K562 (cell line): ENCODE results near the gene HIVEP3. TPM values are rescaled to one million over a fixed set of nuclear protein-coding genes. Genes with fewer than 3 reads are reported as not detected.

Experiments
- ATAC-seq: fragments of 200-7000 bp; cut with Tn5 transposase; 3 replicates; pipeline ENCODE4 v1.9.1; 2020; ENCODE audit warnings: moderate library complexity
- BruUV-seq: library from RNA; stranded (reverse); fragments of 400-500 nt; replicated peaks from 2 replicates; lab custom pipeline; 2021; lab: Mats Ljungman, UMichigan
- CTCF ChIA-PET: fragments of 300-600 bp; formaldehyde crosslinking; extraction: SDS; loops from one replicate; lab custom pipeline; 2021; ENCODE audit warnings: low intra/inter-chr PET ratio; lab: Yijun Ruan, JAX
- POLR2A ChIA-PET: fragments of 300-600, 350-650 bp; sonication (Branson Sonifier 250); formaldehyde crosslinking; extraction: SDS; loops from one replicate; lab custom pipeline; 2021; ENCODE audit warnings: antibody characterized with exemption, inconsistent platforms; lab: Yijun Ruan, JAX
- DNase-seq, 4 experiments: peaks; one replicate each; pipeline versions ENCODE4 v3.0.0 to v3.0.0-alpha.2; 2011 to 2018; ENCODE audit warnings: low spot score in 3 of 4, mixed read lengths in 3 of 4; ENCODE audit errors: extremely low read depth in 1 of 4
- FAIRE-seq: peaks from 2 replicates; lab custom pipeline; 2011; peaks lifted over from hg19 to GRCh38; lab: Jason Lieb, UNC
- H2AFZ ChIP-seq: 2 replicates; pipeline ENCODE4 v1.6.0; 2011; ENCODE audit warnings: low read depth, low read length, control low read depth, inconsistent platforms
- H3K27ac ChIP-seq: fragments of 200-600 bp; 3 replicates; pipeline ENCODE4 v1.8.0; 2011; ENCODE audit warnings: low read depth, mild to moderate bottlenecking, control low read depth, inconsistent platforms, low read length, moderate library complexity, mixed read lengths; ENCODE audit errors: extremely low read depth
- H3K27me3 ChIP-seq, 2 experiments: fragments of 300-600 bp in 1 of 2; 2 replicates in 1 of 2; 3 replicates in 1 of 2; pipeline versions ENCODE4 v1.6.0 to v1.8.0; 2011; ENCODE audit warnings: inconsistent platforms in 2 of 2, low read length in 2 of 2, mild to moderate bottlenecking in 1 of 2, mixed read lengths in 1 of 2, moderate library complexity in 1 of 2; ENCODE audit not compliant: control insufficient read depth in 2 of 2, insufficient read depth in 2 of 2
- H3K36me3 ChIP-seq: fragments of 300-600 bp; 3 replicates; pipeline ENCODE4 v1.8.0; 2011; ENCODE audit warnings: mild to moderate bottlenecking, low read length, inconsistent platforms; ENCODE audit not compliant: control insufficient read depth, insufficient read depth
- H3K4me1 ChIP-seq, 2 experiments: fragments of 200-600 bp in 1 of 2; replicated peaks in 1 of 2; 2 replicates in 1 of 2; 3 replicates in 1 of 2; pipeline versions ENCODE4 v1.5.1 to v1.8.0; 2011; ENCODE audit warnings: inconsistent platforms in 2 of 2, low read length in 2 of 2, mild to moderate bottlenecking in 1 of 2, mixed read lengths in 1 of 2, moderate library complexity in 1 of 2; ENCODE audit not compliant: control insufficient read depth in 2 of 2, insufficient read depth in 2 of 2
- H3K4me2 ChIP-seq: 2 replicates; pipeline ENCODE4 v1.6.1; 2011; ENCODE audit warnings: low read length, control low read depth, inconsistent platforms, mixed read lengths; ENCODE audit not compliant: insufficient read depth
- H3K4me3 ChIP-seq: fragments of 200-600 bp; sonication (generic), shearing (Covaris generic); 2 replicates; pipeline ENCODE4 v1.5.1; 2016; ENCODE audit warnings: control low read depth, inconsistent platforms
- H3K79me2 ChIP-seq: fragments of 200-600 bp; 3 replicates; pipeline ENCODE4 v1.8.0; 2011; ENCODE audit warnings: low read length, inconsistent platforms; ENCODE audit not compliant: control insufficient read depth, insufficient read depth
- H3K9ac ChIP-seq, 2 experiments: 2 replicates each; pipeline versions ENCODE4 v1.6.0 to v1.6.1; 2011; ENCODE audit warnings: low read depth in 2 of 2, low read length in 2 of 2, control low read depth in 1 of 2, inconsistent platforms in 1 of 2, mild to moderate bottlenecking in 1 of 2, mixed read lengths in 1 of 2; ENCODE audit not compliant: insufficient read depth in 1 of 2
- H3K9me1 ChIP-seq: one replicate; pipeline ENCODE4 v1.6.0; 2011; ENCODE audit warnings: inconsistent platforms, mild to moderate bottlenecking, low read length, moderate library complexity; ENCODE audit not compliant: control insufficient read depth, insufficient read depth
- H3K9me3 ChIP-seq: replicated peaks from 2 replicates; pipeline ENCODE4 v1.5.1; 2011; ENCODE audit warnings: low read depth, low read length, inconsistent platforms; ENCODE audit not compliant: control insufficient read depth, insufficient read depth
- H4K20me1 ChIP-seq: replicated peaks from 2 replicates; pipeline ENCODE4 v1.6.1; 2011; ENCODE audit warnings: low read length, inconsistent platforms, mixed read lengths; ENCODE audit not compliant: control insufficient read depth, insufficient read depth
- E2F3 ChIP-seq: fragments of 250-450 bp; sonication (Bioruptor Pico); IDR thresholded peaks from 2 replicates; pipeline ENCODE4 v1.4.0; 2020; ENCODE audit warnings: mild to moderate bottlenecking
- EGR1 ChIP-seq: fragments of 450-650 bp; conservative IDR thresholded peaks from 2 replicates; pipeline ENCODE4 v1.6.1; 2017; ENCODE audit warnings: mild to moderate bottlenecking
- GABPA ChIP-seq: fragments of 200-800 bp; sonication (Bioruptor generic); conservative IDR thresholded peaks from 2 replicates; pipeline ENCODE4 v1.6.1; 2016; ENCODE audit warnings: low read depth, missing genetic modification characterization, missing compliant biosample characterization
- HDAC8 ChIP-seq: fragments of 450-650 bp; IDR thresholded peaks from 2 replicates; pipeline ENCODE4 v1.6.1; 2016; ENCODE audit warnings: mild to moderate bottlenecking, missing genetic modification characterization, moderate library complexity, missing compliant biosample characterization
- KAT7 ChIP-seq: sonication (generic); formaldehyde crosslinking; IDR thresholded peaks from 2 replicates; pipeline ENCODE4 v1.8.0; 2022; ENCODE audit warnings: missing genetic modification reagents, mild to moderate bottlenecking, borderline replicate concordance
- KDM4B ChIP-seq, 2 experiments: fragments of 450-650 bp in 1 of 2; sonication (generic) in 1 of 2; IDR thresholded peaks; 2 replicates each; pipeline ENCODE4 v1.6.1; 2016 to 2017; ENCODE audit warnings: borderline replicate concordance in 2 of 2, antibody characterized with exemption in 1 of 2, low read depth in 1 of 2, mild to moderate bottlenecking in 1 of 2
- KLF16 ChIP-seq: IDR thresholded peaks from 2 replicates; pipeline ENCODE4 v1.6.1; 2016; ENCODE audit warnings: antibody characterized with exemption
- MEIS2 ChIP-seq: fragments of 450-650 bp; IDR thresholded peaks from 2 replicates; pipeline ENCODE4 v1.6.1; 2014; ENCODE audit warnings: mild to moderate bottlenecking; ENCODE audit not compliant: partially characterized antibody
- NFE2 ChIP-seq: IDR thresholded peaks from 2 replicates; pipeline ENCODE4 v1.6.1; 2014; ENCODE audit warnings: antibody characterized with exemption, low read depth
- NFE2L1 ChIP-seq: fragments of 450-650 bp; IDR thresholded peaks from 2 replicates; pipeline ENCODE4 v1.6.1; 2016; ENCODE audit warnings: missing genetic modification characterization, low read depth, mild to moderate bottlenecking, missing compliant biosample characterization, moderate library complexity, borderline replicate concordance
- NKRF ChIP-seq: fragments of 450-650 bp; IDR thresholded peaks from 2 replicates; pipeline ENCODE4 v1.6.1; 2016; ENCODE audit warnings: borderline replicate concordance
- PRMT5 ChIP-seq: sonication (generic); formaldehyde crosslinking; IDR thresholded peaks from 2 replicates; pipeline ENCODE4 v1.5.0; 2020; ENCODE audit warnings: missing genetic modification reagents
- SIN3B ChIP-seq: fragments of 450-650 bp; IDR thresholded peaks from 2 replicates; pipeline ENCODE4 v1.6.1; 2017; ENCODE audit warnings: low read depth, mild to moderate bottlenecking, moderate library complexity
- SOX6 ChIP-seq: fragments of 450-650 bp; IDR thresholded peaks from 2 replicates; pipeline ENCODE4 v1.6.1; 2014; ENCODE audit warnings: mild to moderate bottlenecking
- SRSF3 ChIP-seq: fragments of 200-400 bp; formaldehyde crosslinking; IDR thresholded peaks from 2 replicates; pipeline ENCODE4 v1.6.1; 2016; ENCODE audit warnings: mild to moderate bottlenecking, low read length, moderate library complexity; ENCODE audit not compliant: insufficient read depth
- ZEB2 ChIP-seq: fragments of 450-650 bp; IDR thresholded peaks from 2 replicates; pipeline ENCODE4 v1.6.1; 2016
- WGBS: fragments of 100-300 bp; shearing (Covaris generic); methylation state at CpG from one replicate; pipeline ENCODE4 v1.1.6; 2016; ENCODE audit warnings: low coverage, mixed read lengths; ENCODE audit not compliant: insufficient coverage; ENCODE audit errors: missing lambda C conversion rate; 5-methylcytosine and 5-hydroxymethylcytosine counted together
- in situ Hi-C: fragments of 300-500 bp; cut with MboI; formaldehyde crosslinking; loops from 4 replicates; pipeline ENCODE4 v1.15.0; 2018; ENCODE audit warnings: inconsistent platforms, mixed read lengths
- intact Hi-C: fragments of 100-400 bp; cut with micrococcal nuclease; formaldehyde crosslinking; loops from 2 replicates; pipeline ENCODE4 v1.14.2; 2022
- polyA plus RNA-seq, 8 experiments: library from polyadenylated mRNA; depleted of rRNA in 4 of 8; stranded (reverse) in 5 of 8; unstranded in 3 of 8; fragments of >200 nt; fragmentation: Nextera tagmentation in 2 of 8; fragmentation: Illumina TruSeq in 1 of 8; extraction: Ambion mirVana in 2 of 8; extraction: Trizol in 1 of 8; gene quantifications; 2 replicates each; pipeline versions ENCODE4 v1.2.1 to v1.2.3, GENCODE V29; 2011 to 2014; ENCODE audit warnings: inconsistent platforms in 1 of 8, missing spikeins in 1 of 8
- total RNA-seq, 7 experiments: library from RNA; depleted of rRNA in 6 of 7; stranded (reverse); fragments of >200 nt in 6 of 7; fragmentation: Illumina TruSeq in 2 of 7; extraction: Trizol in 2 of 7; gene quantifications; 2 replicates each; pipeline versions ENCODE4 v1.2.1 to v1.2.3, GENCODE V29; 2011 to 2021; ENCODE audit warnings: low replicate concordance in 1 of 7
- TF ChIP-seq, protein P1 (sequence below): sonication (generic); formaldehyde crosslinking; IDR thresholded peaks from 2 replicates; pipeline ENCODE4 v1.8.1; 2023; ENCODE audit warnings: mild to moderate bottlenecking, missing genetic modification reagents
- TF ChIP-seq, protein P2 (sequence below): fragments of 250-450 bp; sonication (Bioruptor Pico); IDR thresholded peaks from 2 replicates; pipeline ENCODE4 v1.5.0; 2021

The HIVEP3 gene
- total and polyA plus RNA-seq, 9 of the 15 experiments (the other 6 are each of a cell fraction or from before 2014, with no cell fraction given): 0.09 to 0.58 (median 0.34) TPM; not detected in 1

- Histone ChIP-seq H4K20me1 (peaks cover 5% of the 10 kb centered on the region; the same call in 1 of the 2 replicates), H3K9me3 (no peaks in the 10 kb centered on the region), H3K27me3 (peaks cover 4 to 31% of the 10 kb centered on the region in 2 experiments; a peak in 4 of 5 replicates), H3K79me2 (no peaks in the 10 kb centered on the region), H3K4me1 (no peaks in the 10 kb centered on the region), H3K4me2 (no peak overlapping the region)
- intact Hi-C loops: loop anchor here (10.0 kb wide), 1 partner anchor 208 kb away; no protein-coding TSS in a partner anchor
- no peak for ATAC-seq
- CTCF ChIA-PET: no interaction called here
- TF ChIP-seq ZEB2 (no peak), GABPA (no peak), KLF16 (no peak), SRSF3 (no peak), EGR1 (peak; percentile 47; the same call in 1 of the 2 replicates), NFE2L1 (tag) (no peak), PRMT5 (CRISPR knock-in tag) (no peak), MEIS2 (peak; percentile 29), KAT7 (CRISPR knock-in tag) (no peak), SOX6 (no peak), SIN3B (no peak), KDM4B (IDR thresholded peaks at IDR 0.05; ENCODE audit: borderline replicate concordance in 2 of 2, low read depth in 1 of 2) (no peak), NKRF (no peak), NFE2 (no peak), HDAC8 (tag) (no peak), E2F3 (CRISPR knock-in tag) (no peak)
- TF ChIP-seq, protein P1, sequence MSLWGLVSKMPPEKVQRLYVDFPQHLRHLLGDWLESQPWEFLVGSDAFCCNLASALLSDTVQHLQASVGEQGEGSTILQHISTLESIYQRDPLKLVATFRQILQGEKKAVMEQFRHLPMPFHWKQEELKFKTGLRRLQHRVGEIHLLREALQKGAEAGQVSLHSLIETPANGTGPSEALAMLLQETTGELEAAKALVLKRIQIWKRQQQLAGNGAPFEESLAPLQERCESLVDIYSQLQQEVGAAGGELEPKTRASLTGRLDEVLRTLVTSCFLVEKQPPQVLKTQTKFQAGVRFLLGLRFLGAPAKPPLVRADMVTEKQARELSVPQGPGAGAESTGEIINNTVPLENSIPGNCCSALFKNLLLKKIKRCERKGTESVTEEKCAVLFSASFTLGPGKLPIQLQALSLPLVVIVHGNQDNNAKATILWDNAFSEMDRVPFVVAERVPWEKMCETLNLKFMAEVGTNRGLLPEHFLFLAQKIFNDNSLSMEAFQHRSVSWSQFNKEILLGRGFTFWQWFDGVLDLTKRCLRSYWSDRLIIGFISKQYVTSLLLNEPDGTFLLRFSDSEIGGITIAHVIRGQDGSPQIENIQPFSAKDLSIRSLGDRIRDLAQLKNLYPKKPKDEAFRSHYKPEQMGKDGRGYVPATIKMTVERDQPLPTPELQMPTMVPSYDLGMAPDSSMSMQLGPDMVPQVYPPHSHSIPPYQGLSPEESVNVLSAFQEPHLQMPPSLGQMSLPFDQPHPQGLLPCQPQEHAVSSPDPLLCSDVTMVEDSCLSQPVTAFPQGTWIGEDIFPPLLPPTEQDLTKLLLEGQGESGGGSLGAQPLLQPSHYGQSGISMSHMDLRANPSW (CRISPR knock-in tag): no peak
- TF ChIP-seq, protein P2, sequence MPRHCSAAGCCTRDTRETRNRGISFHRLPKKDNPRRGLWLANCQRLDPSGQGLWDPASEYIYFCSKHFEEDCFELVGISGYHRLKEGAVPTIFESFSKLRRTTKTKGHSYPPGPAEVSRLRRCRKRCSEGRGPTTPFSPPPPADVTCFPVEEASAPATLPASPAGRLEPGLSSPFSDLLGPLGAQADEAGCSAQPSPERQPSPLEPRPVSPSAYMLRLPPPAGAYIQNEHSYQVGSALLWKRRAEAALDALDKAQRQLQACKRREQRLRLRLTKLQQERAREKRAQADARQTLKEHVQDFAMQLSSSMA: no peak
- TF ChIP-seq, all 486 proteins: peak for 2
- WGBS: 0% methylated on average over 11 of the region's 11 CpGs
- no TSS peak for BruUV-seq
- H3K4me3 ChIP-seq: no peak overlapping the region
- no peak overlapping the region for H2AFZ ChIP-seq
- FAIRE-seq: no peak
- no peaks in the 10 kb centered on the region for H3K36me3 ChIP-seq
- H3K9ac ChIP-seq: no peak overlapping the region
- H3K27ac ChIP-seq: no peak overlapping the region
- in situ Hi-C loops: no loop called here
- no peaks in the 10 kb centered on the region for H3K9me1 ChIP-seq
- DNase-seq: no peak
- POLR2A ChIA-PET: no interaction called here
Measured at GRCh38 chr1:41783189-41783639, 135.5 kb downstream of the HIVEP3 start.
